Measurements from ENCODE around the gene CLIC1. TPM values are rescaled to one million over a fixed set of nuclear protein-coding genes. Genes with fewer than 3 reads are reported as not detected.

The CLIC1 gene
- total RNA-seq, 4 donors from 2014 or later, result 239 to 420 (median 333) TPM

- no peak overlapping the region for H3K27ac ChIP-seq
- H3K4me3 ChIP-seq, result no peak overlapping the region
- no peak for DNase-seq (ENCODE audit: low spot score in 2 of 2)
- H3K4me1 ChIP-seq, result peaks cover 19% of the 10 kb centered on the region
- no peaks in the 10 kb centered on the region for H3K9me3 ChIP-seq
- H3K27me3 ChIP-seq, result no peaks in the 10 kb centered on the region
- no peak for TF ChIP-seq EP300 (IDR thresholded peaks at IDR 0.05)
- TF ChIP-seq POLR2A (IDR thresholded peaks at IDR 0.05), result no peak
- TF ChIP-seq CTCF (IDR thresholded peaks at IDR 0.05), result no peak
- no peak for TF ChIP-seq POLR2AphosphoS5 (IDR thresholded peaks at IDR 0.05)
- 85% methylated on average over 2 of the region's 2 CpGs for whole genome bisulfite sequencing
- H3K36me3 ChIP-seq, result no peaks in the 10 kb centered on the region
Observed at GRCh38 chr6:31770860-31771259, 34.5 kb upstream of the CLIC1 start.

- TF ChIP-seq CTCF (IDR thresholded peaks at IDR 0.05) (peak; percentile 23 to 72), POLR2AphosphoS5 (IDR thresholded peaks at IDR 0.05) (no peak)
- Histone ChIP-seq H3K4me3 (no peak overlapping the region), H3K36me3 (no peaks in the 10 kb centered on the region), H3K4me1 (peaks cover 12% of the 10 kb centered on the region), H3K27me3 (no peaks in the 10 kb centered on the region), H3K9me3 (no peaks in the 10 kb centered on the region), H3K27ac (no peak overlapping the region)
- WGBS, result 54% methylated on average over 12 of the region's 12 CpGs
- no peak for DNase-seq (ENCODE audit: low spot score in 2 of 2)
Observed at GRCh38 chr6:31769684-31770371, 33.5 kb upstream of the CLIC1 start.

- no peak for DNase-seq (ENCODE audit: low spot score in 2 of 2)
- Histone ChIP-seq H3K27me3 (no peaks in the 10 kb centered on the region), H3K36me3 (no peaks in the 10 kb centered on the region), H3K4me3 (no peak overlapping the region), H3K27ac (no peak overlapping the region), H3K4me1 (peaks cover 20% of the 10 kb centered on the region), H3K9me3 (no peaks in the 10 kb centered on the region)
- WGBS, result 89% methylated on average over 18 of the region's 18 CpGs
- TF ChIP-seq EP300 (IDR thresholded peaks at IDR 0.05) (no peak), POLR2AphosphoS5 (IDR thresholded peaks at IDR 0.05) (no peak), CTCF (IDR thresholded peaks at IDR 0.05) (no peak), POLR2A (IDR thresholded peaks at IDR 0.05) (no peak)
Observed at GRCh38 chr6:31768363-31769257, 32.3 kb upstream of the CLIC1 start.

- WGBS, result 84% methylated on average over 5 of the region's 6 CpGs
- TF ChIP-seq EP300 (IDR thresholded peaks at IDR 0.05) (no peak), POLR2A (IDR thresholded peaks at IDR 0.05) (no peak), CTCF (IDR thresholded peaks at IDR 0.05) (no peak), POLR2AphosphoS5 (IDR thresholded peaks at IDR 0.05) (no peak)
- Histone ChIP-seq H3K9me3 (no peaks in the 10 kb centered on the region), H3K4me1 (peaks cover 26% of the 10 kb centered on the region), H3K36me3 (no peaks in the 10 kb centered on the region), H3K27me3 (no peaks in the 10 kb centered on the region), H3K4me3 (no peak overlapping the region), H3K27ac (no peak overlapping the region)
- DNase-seq (ENCODE audit: low spot score in 2 of 2), result no peak
Observed at GRCh38 chr6:31767096-31767645, 30.8 kb upstream of the CLIC1 start.
